Measurements from ENCODE around the gene FZD2.

Gene FZD2

DNA sequence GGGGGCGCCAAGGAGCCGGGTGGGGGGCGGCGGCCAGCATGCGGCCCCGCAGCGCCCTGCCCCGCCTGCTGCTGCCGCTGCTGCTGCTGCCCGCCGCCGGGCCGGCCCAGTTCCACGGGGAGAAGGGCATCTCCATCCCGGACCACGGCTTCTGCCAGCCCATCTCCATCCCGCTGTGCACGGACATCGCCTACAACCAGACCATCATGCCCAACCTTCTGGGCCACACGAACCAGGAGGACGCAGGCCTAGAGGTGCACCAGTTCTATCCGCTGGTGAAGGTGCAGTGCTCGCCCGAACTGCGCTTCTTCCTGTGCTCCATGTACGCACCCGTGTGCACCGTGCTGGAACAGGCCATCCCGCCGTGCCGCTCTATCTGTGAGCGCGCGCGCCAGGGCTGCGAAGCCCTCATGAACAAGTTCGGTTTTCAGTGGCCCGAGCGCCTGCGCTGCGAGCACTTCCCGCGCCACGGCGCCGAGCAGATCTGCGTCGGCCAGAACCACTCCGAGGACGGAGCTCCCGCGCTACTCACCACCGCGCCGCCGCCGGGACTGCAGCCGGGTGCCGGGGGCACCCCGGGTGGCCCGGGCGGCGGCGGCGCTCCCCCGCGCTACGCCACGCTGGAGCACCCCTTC, 484 bp downstream of the FZD2 start:
- TF ChIP-seq, protein P1, sequence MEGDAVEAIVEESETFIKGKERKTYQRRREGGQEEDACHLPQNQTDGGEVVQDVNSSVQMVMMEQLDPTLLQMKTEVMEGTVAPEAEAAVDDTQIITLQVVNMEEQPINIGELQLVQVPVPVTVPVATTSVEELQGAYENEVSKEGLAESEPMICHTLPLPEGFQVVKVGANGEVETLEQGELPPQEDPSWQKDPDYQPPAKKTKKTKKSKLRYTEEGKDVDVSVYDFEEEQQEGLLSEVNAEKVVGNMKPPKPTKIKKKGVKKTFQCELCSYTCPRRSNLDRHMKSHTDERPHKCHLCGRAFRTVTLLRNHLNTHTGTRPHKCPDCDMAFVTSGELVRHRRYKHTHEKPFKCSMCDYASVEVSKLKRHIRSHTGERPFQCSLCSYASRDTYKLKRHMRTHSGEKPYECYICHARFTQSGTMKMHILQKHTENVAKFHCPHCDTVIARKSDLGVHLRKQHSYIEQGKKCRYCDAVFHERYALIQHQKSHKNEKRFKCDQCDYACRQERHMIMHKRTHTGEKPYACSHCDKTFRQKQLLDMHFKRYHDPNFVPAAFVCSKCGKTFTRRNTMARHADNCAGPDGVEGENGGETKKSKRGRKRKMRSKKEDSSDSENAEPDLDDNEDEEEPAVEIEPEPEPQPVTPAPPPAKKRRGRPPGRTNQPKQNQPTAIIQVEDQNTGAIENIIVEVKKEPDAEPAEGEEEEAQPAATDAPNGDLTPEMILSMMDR (IDR thresholded peaks at IDR 0.05; ENCODE audit: low read depth, low read length, missing control alignments) = no peak
- peak; percentile 55 for DNase-seq
- in situ Hi-C loops (cut with HindIII; ENCODE audit: low pct_ligation_motif_present, low sequenced_read_pairs) = no loop called here

DNA sequence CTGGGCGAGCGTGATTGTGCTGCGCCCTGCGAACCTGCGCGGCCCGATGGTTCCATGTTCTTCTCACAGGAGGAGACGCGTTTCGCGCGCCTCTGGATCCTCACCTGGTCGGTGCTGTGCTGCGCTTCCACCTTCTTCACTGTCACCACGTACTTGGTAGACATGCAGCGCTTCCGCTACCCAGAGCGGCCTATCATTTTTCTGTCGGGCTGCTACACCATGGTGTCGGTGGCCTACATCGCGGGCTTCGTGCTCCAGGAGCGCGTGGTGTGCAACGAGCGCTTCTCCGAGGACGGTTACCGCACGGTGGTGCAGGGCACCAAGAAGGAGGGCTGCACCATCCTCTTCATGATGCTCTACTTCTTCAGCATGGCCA, 1.0 kb downstream of the FZD2 start:
- H3K27ac ChIP-seq = no peak overlapping the region
- in situ Hi-C loops (cut with HindIII; ENCODE audit: low pct_ligation_motif_present, low sequenced_read_pairs) = no loop called here
- peak overlapping the region; percentile 76 for H3K4me3 ChIP-seq (ENCODE audit: low read depth, low read length)
- no peaks in the 10 kb centered on the region for H3K36me3 ChIP-seq (replicated peaks)
- TF ChIP-seq, protein P1 (IDR thresholded peaks at IDR 0.05; ENCODE audit: low read depth, low read length, missing control alignments) = no peak
- DNase-seq = no peak
- no peaks in the 10 kb centered on the region for H3K27me3 ChIP-seq (replicated peaks)

More for the DNA sequence above, 484 bp downstream of the FZD2 start:
- peak overlapping the region; percentile 76 for H3K4me3 ChIP-seq (ENCODE audit: low read depth, low read length)
- no peaks in the 10 kb centered on the region for H3K36me3 ChIP-seq (replicated peaks)
- H3K27me3 ChIP-seq (replicated peaks) = no peaks in the 10 kb centered on the region
- no peak overlapping the region for H3K27ac ChIP-seq

DNA sequence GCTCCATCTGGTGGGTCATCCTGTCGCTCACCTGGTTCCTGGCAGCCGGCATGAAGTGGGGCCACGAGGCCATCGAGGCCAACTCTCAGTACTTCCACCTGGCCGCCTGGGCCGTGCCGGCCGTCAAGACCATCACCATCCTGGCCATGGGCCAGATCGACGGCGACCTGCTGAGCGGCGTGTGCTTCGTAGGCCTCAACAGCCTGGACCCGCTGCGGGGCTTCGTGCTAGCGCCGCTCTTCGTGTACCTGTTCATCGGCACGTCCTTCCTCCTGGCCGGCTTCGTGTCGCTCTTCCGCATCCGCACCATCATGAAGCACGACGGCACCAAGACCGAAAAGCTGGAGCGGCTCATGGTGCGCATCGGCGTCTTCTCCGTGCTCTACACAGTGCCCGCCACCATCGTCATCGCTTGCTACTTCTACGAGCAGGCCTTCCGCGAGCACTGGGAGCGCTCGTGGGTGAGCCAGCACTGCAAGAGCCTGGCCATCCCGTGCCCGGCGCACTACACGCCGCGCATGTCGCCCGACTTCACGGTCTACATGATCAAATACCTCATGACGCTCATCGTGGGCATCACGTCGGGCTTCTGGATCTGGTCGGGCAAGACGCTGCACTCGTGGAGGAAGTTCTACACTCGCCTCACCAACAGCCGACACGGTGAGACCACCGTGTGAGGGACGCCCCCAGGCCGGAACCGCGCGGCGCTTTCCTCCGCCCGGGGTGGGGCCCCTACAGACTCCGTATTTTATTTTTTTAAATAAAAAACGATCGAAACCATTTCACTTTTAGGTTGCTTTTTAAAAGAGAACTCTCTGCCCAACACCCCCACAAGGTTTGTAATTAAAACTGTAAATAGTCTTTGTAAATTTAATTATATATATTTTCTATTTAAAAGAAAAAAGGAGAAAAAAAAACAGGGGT, 1.7 kb downstream of the FZD2 start:
- no peaks in the 10 kb centered on the region for H3K36me3 ChIP-seq (replicated peaks)
- no peak overlapping the region for H3K27ac ChIP-seq
- no peak for DNase-seq
- TF ChIP-seq, protein P1 (IDR thresholded peaks at IDR 0.05; ENCODE audit: low read depth, low read length, missing control alignments) = peak; percentile 2
- peak overlapping the region; percentile 76 for H3K4me3 ChIP-seq (ENCODE audit: low read depth, low read length)
- no peaks in the 10 kb centered on the region for H3K27me3 ChIP-seq (replicated peaks)
- in situ Hi-C loops (cut with HindIII; ENCODE audit: low pct_ligation_motif_present, low sequenced_read_pairs) = no loop called here

DNA sequence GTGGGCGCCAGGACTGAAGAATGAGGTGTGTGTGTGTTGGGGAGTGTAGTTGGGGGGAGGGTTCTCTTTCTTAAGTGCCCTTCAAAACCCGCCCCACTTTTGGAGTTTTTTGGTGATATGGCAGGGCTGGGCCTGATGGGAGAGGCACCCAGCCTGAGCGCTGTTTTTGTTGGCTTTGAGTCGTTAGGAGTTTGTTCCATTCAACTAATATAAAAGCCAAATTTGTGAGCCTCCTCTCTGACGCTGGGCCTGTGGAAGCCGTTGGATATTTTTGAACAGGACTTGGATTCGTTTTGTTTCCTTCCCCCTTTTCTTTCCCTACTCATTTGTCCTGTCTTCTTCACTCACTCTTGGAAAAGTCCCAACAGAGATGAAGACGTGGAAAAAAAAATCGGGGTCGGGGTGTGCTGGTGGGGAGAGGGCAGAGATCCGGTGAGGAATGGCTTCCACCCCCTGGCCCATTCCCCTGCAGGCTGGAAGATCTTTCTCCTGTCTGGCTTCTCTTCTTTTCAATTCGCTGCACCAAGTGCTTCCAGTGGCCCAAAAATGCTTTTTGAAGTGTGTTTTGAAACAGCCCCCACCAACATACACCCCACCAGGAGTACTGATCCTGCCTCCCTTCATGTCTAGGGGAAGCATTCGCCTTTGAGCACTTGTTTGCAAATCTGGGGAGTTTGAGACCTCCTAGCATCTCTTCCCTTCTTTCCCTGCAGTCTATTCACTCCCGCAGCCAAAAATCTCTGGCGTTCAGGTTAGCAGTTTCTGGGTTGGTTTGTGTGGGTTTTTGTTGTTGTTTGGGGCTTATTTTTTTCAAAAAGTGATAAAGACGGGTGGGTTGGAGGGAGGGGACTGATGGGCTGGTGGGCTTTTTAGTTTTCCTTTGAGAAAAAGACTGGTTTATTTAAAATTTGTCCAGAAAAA, 2.6 kb downstream of the FZD2 start:
- TF ChIP-seq, protein P1 (IDR thresholded peaks at IDR 0.05; ENCODE audit: low read depth, low read length, missing control alignments) = no peak
- Histone ChIP-seq H3K27me3 (replicated peaks) (no peaks in the 10 kb centered on the region), H3K36me3 (replicated peaks) (no peaks in the 10 kb centered on the region), H3K4me3 (ENCODE audit: low read depth, low read length) (peak overlapping the region; percentile 76), H3K27ac (no peak overlapping the region)
- DNase-seq = no peak
- in situ Hi-C loops (cut with HindIII; ENCODE audit: low pct_ligation_motif_present, low sequenced_read_pairs) = no loop called here

DNA sequence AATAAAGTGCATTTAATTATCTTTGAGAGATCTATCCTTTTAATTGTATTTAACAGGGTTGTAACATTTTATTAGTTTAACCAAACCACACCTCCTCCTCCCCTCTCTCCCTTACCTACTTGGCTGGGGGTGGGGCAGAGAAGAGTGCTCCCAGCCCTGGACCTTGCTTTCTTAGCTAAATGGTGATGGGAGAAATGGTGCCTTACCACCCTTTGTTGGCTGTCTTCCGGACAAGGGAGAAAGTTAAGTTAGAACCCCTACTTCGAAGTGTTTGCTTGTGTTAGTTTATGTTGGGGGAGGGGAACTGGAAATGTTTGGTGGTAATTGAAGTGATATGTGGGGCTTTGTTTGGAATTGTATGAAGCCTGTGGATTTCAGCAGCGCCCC, 3.9 kb downstream of the FZD2 start:
- H3K4me3 ChIP-seq (ENCODE audit: low read depth, low read length) = peak overlapping the region; percentile 31
- DNase-seq = no peak
- H3K27me3 ChIP-seq (replicated peaks) = no peaks in the 10 kb centered on the region
- no peak overlapping the region for H3K27ac ChIP-seq
- no peaks in the 10 kb centered on the region for H3K36me3 ChIP-seq (replicated peaks)
- TF ChIP-seq, protein P1 (IDR thresholded peaks at IDR 0.05; ENCODE audit: low read depth, low read length, missing control alignments) = no peak
- in situ Hi-C loops (cut with HindIII; ENCODE audit: low pct_ligation_motif_present, low sequenced_read_pairs) = no loop called here
